Left ventricle myocardium inferior (tissue), 1 donor: Measurements from ENCODE around the gene CHAMP1. TPM values are rescaled to one million over a fixed set of nuclear protein-coding genes. Genes with fewer than 3 reads are reported as not detected.
"Not testable (repeated sequence)": the region's sequence is repeated elsewhere in the genome, so short reads cannot be mapped to it uniquely, and the experiment has no call there.

Experiments
- DNase-seq: peaks from one replicate; pipeline ENCODE4 v3.0.0-alpha.2; 2020
- H3K27ac ChIP-seq: fragments of 200-600 bp; replicated peaks from 2 replicates; pipeline ENCODE4 v1.8.0; 2021
- H3K27me3 ChIP-seq: fragments of 200-600 bp; 2 replicates; pipeline ENCODE4 v1.8.0; 2021; ENCODE audit warnings: low read depth
- H3K36me3 ChIP-seq: fragments of 200-600 bp; 2 replicates; pipeline ENCODE4 v1.8.0; 2021
- H3K4me1 ChIP-seq: fragments of 200-600 bp; 2 replicates; pipeline ENCODE4 v1.8.0; 2021
- H3K4me3 ChIP-seq: fragments of 200-600 bp; 2 replicates; pipeline ENCODE4 v1.8.0; 2021; ENCODE audit warnings: mild to moderate bottlenecking, moderate library complexity
- H3K9me3 ChIP-seq: fragments of 200-600 bp; replicated peaks from 2 replicates; pipeline ENCODE4 v1.8.0; 2021
- intact Hi-C: fragments of 100-400 bp; cut with micrococcal nuclease; formaldehyde crosslinking; loops from one replicate; pipeline ENCODE4 v1.11.0; 2022
- total RNA-seq: library from RNA; stranded (reverse); fragmentation: NEBNext Ultra II Directional; extraction: Animal tissue kit (Norgen Biotek cat#: 25700); gene quantifications from one replicate; pipeline ENCODE4 v1.2.1, GENCODE V29; 2021
- TF ChIP-seq, protein P1 (sequence below): fragments of 200-600 bp; IDR thresholded peaks from 2 replicates; pipeline ENCODE4 v1.8.0; 2021; ENCODE audit warnings: antibody characterized with exemption, mild to moderate bottlenecking, borderline replicate concordance
- donor health status: DM: no; HTN: yes; CAD: no; lungs with severe emphysema.

CHAMP1 gene
- total RNA-seq, 1 donor from 2014 or later, result 9.0 TPM

DNA sequence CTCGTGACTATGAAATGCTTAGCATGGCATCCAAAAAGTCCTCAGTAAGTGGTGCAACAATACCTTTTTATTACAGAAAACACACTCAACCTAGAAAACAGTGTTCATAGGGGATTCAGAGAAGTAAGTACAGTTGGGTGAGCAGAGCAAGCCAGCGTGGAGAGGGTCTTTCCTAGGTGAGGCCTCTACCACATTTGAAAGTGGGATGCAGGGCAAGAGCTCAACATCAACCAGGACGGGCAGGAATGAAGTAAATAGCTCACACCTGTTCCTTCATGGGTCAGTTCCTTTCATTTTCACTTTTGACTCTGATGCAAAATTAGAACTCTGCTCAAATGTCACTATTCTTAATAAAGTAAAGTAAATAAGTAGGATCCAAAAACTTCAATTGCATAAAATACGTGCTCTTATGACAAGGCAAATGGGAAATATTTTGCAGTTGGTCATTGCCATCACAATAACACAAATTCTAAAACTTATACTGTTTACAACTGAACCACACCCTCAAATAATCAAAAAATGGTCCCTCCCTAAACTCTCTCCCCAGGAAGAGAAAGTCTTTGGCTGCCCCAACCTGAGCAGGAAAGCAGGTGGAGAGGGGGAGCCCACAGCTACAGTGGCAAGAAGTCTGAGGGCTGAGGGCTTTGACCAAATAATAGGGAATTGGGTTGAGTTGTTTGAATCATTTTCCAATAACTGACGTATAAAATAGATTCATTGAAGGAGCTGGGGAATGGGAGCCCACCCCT is 20.2 kb downstream of the CHAMP1 start:
- Histone ChIP-seq H3K36me3 (no peaks in the 10 kb centered on the region), H3K9me3 (no peaks in the 10 kb centered on the region), H3K27ac (no peak overlapping the region), H3K27me3 (no peaks in the 10 kb centered on the region), H3K4me1 (no peaks in the 10 kb centered on the region), H3K4me3 (no peak overlapping the region)
- TF ChIP-seq, protein P1, sequence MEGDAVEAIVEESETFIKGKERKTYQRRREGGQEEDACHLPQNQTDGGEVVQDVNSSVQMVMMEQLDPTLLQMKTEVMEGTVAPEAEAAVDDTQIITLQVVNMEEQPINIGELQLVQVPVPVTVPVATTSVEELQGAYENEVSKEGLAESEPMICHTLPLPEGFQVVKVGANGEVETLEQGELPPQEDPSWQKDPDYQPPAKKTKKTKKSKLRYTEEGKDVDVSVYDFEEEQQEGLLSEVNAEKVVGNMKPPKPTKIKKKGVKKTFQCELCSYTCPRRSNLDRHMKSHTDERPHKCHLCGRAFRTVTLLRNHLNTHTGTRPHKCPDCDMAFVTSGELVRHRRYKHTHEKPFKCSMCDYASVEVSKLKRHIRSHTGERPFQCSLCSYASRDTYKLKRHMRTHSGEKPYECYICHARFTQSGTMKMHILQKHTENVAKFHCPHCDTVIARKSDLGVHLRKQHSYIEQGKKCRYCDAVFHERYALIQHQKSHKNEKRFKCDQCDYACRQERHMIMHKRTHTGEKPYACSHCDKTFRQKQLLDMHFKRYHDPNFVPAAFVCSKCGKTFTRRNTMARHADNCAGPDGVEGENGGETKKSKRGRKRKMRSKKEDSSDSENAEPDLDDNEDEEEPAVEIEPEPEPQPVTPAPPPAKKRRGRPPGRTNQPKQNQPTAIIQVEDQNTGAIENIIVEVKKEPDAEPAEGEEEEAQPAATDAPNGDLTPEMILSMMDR, result no peak
- intact Hi-C loops, result no loop called here
- DNase-seq, result no peak

DNA sequence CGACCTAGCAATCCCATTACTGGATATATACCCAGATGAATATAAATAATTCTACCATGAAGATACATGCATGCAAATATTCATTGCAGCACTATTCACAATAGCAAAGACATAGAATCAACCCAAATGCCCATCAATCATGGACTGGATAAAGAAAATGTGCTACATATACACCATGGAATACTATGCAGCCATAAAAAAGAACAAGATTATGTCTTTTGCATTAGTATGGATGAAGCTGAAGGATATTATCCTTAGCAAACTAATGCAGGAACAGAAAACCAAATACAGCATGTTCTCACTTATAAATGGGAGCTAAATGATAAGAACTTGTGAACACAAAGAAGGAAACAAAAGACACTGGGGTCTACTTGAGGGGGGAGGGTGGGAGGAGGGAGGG is 22.2 kb downstream of the CHAMP1 start:
- DNase-seq, result not testable (repeated sequence)

DNA sequence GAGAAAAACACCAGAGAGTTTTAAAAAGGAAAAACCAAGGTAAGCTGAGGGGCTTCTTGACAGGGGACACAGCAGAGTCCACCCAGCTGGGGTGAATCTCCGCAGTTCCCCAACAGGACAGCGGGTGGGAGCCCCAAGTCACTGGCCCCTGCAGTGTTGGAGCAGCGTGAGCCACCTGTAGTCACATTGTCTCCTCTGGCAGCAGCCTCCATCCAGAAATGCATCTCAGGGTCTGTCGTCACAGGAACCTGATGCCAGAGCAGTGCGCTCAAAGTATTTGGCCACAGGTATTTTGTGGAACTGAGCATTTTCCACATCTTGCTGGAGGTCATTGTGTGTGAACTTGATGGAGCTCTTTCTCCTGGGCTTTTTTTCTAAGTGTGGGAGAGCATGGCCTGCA is 24.7 kb downstream of the CHAMP1 start:
- DNase-seq, result no peak
- Histone ChIP-seq H3K9me3 (no peaks in the 10 kb centered on the region), H3K4me3 (no peak overlapping the region), H3K27me3 (no peaks in the 10 kb centered on the region), H3K4me1 (no peaks in the 10 kb centered on the region), H3K36me3 (no peaks in the 10 kb centered on the region), H3K27ac (no peak overlapping the region)
- TF ChIP-seq, protein P1, result no peak
- intact Hi-C loops, result no loop called here

More for the DNA sequence above, 22.2 kb downstream of the CHAMP1 start:
- H3K9me3 ChIP-seq, intact Hi-C loops, H3K4me3 ChIP-seq, H3K27ac ChIP-seq, H3K27me3 ChIP-seq, H3K36me3 ChIP-seq, H3K4me1 ChIP-seq: not testable (repeated sequence)

DNA sequence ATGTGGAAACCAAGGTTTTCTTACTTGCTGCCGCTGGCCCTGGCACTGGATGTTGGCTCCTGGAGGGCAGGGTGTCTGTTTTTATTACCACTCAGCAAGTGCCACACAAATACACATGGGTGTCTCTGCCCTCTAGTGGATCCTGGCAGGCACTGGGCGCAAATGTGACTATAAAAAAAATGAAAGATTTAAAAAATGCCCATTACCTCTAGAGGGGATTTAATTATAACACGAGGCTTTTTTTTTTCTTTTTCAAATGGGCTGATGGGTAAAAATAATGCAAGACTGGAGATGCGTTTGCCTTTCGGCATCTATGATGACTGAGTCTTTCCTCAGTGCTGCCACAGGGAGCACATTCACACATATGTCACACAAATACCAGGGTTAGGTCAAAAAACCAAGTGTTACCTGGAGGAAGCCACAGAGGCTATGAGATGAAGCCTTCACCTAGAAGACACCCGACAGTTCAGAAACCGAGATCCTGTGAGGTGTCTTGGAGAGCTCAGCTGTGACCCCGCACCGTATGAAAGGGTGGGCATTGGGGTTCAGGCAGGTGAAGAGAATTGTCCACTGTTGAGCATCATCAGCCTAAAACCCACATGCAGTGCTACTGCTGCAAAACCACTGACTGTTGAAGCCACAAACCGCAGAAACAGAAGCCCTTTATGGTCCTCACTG is 25.7 kb downstream of the CHAMP1 start:
- Histone ChIP-seq H3K27me3 (no peaks in the 10 kb centered on the region), H3K27ac (no peak overlapping the region), H3K9me3 (no peaks in the 10 kb centered on the region), H3K4me1 (no peaks in the 10 kb centered on the region), H3K4me3 (no peak overlapping the region), H3K36me3 (no peaks in the 10 kb centered on the region)
- peak; percentile 18 for DNase-seq
- intact Hi-C loops, result no loop called here
- TF ChIP-seq, protein P1, result peak; percentile 73

DNA sequence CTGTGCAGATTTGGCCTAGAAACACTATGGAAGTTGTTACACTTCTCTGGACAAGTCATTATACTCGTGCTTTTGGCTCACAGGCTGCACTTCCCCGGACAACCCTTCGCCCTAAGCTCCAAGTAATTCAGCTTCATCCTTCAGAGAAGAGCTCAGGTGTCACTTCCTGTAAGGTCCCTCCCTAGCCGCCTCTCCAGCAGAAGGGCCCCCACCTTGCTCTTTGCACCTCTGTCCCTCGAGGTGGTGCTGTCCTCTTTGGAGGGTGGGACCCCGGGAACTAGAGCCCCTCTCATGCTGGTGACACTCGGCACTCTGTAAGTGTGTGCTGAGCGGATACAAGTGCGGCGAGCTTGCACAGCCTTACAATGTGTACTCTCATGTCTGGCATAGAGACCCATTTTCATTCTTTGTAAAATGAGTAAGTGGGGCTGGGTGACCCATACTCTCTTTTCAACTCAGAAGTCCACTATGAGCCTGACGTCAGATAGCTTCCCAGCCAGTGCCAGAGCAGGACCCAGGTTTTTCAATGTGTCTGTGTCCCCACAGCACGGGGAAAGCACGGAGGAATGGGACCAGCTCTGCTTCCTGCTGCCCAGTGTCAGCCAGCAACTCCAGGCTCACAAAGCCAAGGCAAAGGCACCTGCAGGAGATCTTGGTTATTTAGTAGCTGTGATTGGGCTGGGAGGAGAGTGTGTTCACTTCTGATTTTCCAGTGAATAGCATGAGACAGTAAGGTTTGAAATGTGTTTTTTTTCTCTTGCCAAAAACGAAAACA is 26.9 kb downstream of the CHAMP1 start:
- no peak overlapping the region for H3K27ac ChIP-seq
- H3K27me3 ChIP-seq, result no peaks in the 10 kb centered on the region
- no peaks in the 10 kb centered on the region for H3K36me3 ChIP-seq
- intact Hi-C loops, result no loop called here
- TF ChIP-seq, protein P1, result no peak
- no peak for DNase-seq
- H3K9me3 ChIP-seq, result no peaks in the 10 kb centered on the region
- no peak overlapping the region for H3K4me3 ChIP-seq
- H3K4me1 ChIP-seq, result no peaks in the 10 kb centered on the region

DNA sequence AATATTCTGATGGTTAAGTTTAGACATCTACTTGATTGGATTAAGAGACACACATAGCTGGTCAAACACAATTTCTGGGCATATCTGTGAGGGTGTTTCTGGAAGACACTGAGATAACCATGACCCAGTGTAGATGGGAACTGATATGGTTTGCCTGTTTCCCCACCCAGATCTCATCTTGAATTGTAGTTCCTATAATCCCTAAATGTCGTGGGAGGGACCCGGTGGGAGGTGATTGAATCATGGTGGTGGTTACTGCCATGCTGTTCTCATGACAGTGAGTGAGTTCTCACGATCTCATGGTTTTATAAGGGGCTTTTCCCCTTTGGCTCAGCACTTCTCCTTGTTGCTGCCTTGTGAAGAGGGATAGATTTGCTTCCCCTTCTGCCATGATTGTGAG is 33.0 kb downstream of the CHAMP1 start:
- intact Hi-C loops, H3K4me1 ChIP-seq, H3K27ac ChIP-seq, H3K4me3 ChIP-seq, H3K9me3 ChIP-seq, H3K27me3 ChIP-seq, H3K36me3 ChIP-seq, DNase-seq: not testable (repeated sequence)
